HG03565 (cell line): ENCODE measurements around the gene ALG9.
A peak's percentile ranks its signal among the peaks of the same experiment; 100 is the strongest.
"Not testable (repeated sequence)": the region's sequence is repeated elsewhere in the genome, so short reads cannot be mapped to it uniquely, and the experiment has no call there.

Experiments used
- ATAC-seq: cut with Tn5 transposase; IDR thresholded peaks from one replicate; pipeline ENCODE4 v1.9.1; 2021; ENCODE audit warnings: mild to moderate bottlenecking, moderate library complexity; ENCODE audit not compliant: unreplicated experiment

ALG9 gene

DNA sequence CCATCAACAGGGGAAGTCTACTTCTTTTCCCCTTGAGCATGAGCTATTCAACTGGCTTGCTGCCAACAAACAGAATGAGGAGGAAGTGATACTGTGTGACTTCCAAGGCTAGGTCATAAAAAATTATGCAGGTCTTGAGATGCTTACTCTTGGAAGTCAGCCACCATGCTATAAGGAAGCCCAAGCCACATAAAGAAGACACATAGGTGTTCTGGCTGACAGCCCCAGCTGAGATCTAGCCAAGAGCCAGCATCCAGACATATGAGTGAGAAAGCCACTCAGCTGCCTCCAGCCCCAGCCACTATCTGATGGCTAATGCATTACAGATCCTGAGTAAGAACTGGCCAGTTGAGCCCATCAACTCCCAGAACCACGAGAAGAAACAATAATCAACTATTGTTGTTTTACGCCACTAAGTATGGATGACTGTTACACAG is 74.2 kb downstream of the ALG9 start:
- peak; percentile 41 for ATAC-seq

- no peak for ATAC-seq
Measured at GRCh38 chr11:111796696-111797095, 74.7 kb downstream of the ALG9 start.

GRCh38 chr11:111795334-111795985 is 75.9 kb downstream of the ALG9 start:
- ATAC-seq = no peak

DNA sequence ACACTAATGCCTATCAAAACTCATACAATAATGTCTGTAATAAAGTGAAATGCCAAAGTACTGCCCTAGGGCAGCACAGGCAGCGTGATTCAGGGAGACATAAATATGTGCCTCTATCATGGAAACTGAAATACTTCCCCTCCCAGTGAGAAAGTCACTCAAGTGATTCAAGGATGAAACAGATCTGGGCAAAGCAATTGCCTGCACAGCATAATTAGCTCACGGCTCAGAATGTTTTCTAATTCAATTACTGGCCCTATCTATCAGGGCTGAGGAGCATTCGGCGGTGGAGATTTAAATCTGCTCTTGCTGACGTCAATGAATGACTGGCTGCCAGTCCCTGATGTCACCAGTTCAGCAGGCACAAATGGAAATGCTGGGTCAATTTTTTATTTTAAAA is 77.5 kb downstream of the ALG9 start:
- ATAC-seq = no peak

- ATAC-seq = no peak
Measured at GRCh38 chr11:111792955-111793500, 78.4 kb downstream of the ALG9 start.

DNA sequence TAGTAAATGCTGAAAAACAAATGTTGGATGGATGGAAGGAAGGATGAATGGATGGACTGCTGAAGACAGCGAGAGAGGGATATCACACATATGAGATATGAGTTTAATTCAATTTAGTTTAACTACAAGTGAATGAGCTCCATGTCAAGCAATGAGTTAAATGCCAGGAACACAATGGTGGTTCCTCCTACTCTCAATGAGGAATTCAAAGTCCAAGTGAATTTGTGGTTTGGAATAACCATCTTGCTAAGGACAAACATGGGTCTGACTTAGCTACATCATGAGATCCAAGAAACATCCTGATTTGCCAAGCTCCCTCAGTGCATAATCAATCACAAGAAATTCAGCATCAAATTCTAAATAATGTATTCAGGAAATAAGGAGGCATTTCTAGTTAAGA is 79.1 kb downstream of the ALG9 start:
- ATAC-seq = no peak

DNA sequence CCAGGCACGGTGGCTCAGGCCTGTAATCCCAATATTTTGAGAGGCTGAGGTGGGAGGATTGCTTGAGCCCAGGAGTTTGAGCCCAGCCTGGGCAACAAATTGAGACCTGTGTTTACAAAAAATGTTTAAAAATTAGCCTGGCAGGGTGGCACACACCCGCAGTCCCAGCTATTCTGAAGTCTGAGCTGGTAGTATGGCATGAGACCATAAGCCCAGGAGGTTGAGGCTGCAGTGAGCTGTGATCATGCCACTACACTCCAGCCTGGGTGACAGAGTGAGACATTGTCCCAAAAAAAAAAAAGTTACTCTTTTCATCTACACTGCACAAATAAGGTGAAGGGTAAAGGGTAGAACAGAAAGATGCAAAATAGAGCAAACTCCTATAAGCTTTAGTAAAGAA is 82.9 kb downstream of the ALG9 start:
- ATAC-seq = no peak

GRCh38 chr11:111788051-111788450 is 83.3 kb downstream of the ALG9 start:
- ATAC-seq = no peak

DNA sequence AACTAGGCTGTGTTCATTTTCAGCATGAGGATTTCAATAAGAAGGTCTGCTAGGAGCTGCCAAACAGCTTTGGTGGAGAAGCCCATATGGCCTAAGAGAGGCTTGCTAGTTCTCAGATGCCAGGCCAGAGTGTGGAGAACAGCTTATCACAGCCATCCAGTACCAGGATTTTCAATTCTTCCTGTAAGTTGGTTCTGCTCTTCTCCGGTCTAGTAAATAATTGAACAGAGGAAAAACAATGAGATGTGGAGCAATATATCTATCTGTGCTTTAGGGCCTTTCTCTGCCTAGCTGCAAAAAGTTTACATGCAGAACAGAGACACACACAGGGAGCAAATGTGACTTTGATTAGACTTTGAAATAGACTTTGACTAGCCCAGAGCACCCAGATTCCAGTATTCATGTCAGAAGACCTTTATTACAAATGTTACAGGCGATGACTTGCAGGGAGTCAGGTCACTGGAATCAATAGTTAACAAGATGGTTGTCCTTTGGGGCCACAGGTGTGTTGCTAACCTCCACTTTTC is 85.4 kb downstream of the ALG9 start:
- no peak for ATAC-seq

DNA sequence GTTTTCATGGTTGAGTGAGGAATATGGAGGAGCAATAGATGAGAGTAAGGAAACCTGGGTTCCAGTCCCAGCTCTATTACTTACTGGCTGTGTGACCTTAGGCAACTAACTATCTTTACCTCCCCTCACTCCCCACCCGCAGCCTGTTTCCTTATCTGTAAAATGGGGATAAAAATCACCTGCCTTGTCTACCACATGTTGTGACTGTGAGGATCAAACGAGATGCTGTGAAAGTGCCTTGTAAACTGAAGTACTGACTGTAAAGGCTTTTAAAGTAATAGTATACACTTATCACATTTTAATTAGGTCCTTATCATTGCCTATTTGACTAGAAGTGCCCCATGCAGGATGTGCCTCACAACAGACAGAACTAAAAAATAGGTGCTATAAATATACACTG is 86.3 kb downstream of the ALG9 start:
- ATAC-seq = no peak

DNA sequence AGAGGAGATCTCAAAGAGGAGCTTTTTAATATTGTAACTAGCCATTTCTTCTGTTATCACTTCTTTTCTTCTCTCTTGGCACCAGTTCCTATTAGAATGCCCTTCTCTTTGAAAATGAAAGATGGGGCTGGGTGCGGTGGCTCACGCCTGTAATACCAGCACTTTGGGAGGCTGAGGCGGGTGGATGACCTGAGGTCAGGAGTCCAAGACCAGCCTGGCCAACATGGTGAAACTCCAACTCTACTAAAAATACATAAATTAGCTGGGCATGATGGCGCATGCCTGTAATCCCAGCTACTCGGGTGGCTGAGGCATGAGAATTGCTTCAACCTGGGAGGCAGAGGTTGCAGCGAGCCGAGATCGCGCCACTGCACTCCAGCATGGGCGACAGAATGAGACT is 87.1 kb downstream of the ALG9 start:
- ATAC-seq = not testable (repeated sequence)

GRCh38 chr11:111782109-111782741 is 89.2 kb downstream of the ALG9 start:
- ATAC-seq = no peak

DNA sequence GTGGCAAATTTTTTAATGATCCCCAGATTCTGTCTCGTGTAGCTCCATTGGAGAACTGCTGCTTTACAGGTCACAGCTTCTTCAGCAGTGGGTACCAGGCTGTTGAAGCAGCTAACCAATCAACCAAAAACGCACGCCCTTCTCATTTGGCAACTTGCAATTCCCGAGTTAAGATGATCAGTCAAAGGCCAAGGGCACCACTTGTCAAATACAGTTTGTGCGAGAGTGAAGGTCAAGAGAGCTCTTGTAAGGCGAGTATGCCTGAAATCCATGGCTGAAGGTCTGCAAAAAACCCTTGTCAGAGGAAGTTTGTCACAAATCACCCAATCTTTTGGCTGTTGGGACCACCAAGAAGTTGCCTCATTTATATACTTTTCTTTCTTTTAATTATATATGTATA is 92.3 kb downstream of the ALG9 start:
- ATAC-seq = no peak

DNA sequence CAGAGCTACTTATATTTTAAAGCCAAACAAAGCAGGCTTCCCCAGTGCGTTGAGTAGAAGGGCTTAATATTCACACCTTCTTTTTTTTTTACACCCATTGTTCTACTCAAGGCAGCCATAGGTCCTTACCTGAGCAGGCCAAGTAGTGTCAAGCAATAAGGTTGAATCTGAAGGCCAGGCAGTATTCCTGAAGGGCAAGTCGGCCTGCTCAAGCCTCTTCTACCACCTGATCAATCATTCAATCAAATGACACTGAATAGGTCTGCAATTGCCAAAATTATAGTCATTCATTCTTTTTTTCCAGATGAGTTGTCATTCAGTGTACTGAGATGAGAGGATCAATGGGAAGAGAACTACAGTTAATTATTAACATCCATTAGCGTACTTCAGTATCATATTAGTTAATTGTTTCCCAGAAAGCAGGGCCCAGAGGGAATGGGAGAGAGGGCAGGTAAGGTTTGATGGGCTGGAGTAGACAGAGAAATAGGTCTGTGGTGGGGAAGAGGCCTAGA is 93.3 kb downstream of the ALG9 start:
- ATAC-seq = no peak

- peak; percentile 48 for ATAC-seq
Measured at GRCh38 chr11:111777094-111778046, 94.0 kb downstream of the ALG9 start.

GRCh38 chr11:111776398-111777093 is 94.8 kb downstream of the ALG9 start:
- peak; percentile 96 for ATAC-seq

DNA sequence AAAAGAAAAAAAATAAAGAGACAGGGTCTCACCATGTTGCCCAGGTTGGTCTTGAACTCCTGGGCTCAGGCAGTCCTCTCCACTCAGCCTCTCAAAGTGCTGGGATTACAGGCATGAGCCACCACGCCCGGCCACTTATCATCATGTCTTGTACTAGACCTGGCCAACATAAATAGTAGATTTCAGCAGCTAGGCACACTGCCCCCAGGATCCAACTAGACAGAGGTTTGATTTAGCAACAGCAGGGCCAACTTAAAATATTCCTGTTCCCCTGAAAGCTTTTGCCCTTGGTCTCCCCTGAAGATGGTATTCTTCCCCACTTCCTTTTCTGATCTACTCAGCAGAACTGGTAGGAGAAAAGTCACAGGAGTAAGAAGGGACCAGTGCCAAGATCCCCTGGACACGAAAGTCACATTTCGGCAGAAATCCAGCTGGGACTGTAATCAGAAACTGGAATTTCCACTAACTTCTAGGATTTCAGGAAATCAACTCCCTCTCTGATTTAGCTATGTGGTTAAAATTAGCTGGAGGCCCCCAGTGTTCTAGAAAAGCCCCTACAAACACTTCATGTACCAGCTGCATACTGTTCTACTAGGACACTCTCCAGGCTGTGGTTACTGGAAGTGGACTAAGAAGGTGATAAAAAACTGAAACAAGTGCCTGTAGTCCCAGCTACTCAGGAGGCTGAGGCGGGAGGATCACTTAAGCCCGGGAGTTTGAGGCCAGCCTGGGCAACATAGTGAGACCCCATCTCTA is 96.2 kb downstream of the ALG9 start:
- no peak for ATAC-seq

DNA sequence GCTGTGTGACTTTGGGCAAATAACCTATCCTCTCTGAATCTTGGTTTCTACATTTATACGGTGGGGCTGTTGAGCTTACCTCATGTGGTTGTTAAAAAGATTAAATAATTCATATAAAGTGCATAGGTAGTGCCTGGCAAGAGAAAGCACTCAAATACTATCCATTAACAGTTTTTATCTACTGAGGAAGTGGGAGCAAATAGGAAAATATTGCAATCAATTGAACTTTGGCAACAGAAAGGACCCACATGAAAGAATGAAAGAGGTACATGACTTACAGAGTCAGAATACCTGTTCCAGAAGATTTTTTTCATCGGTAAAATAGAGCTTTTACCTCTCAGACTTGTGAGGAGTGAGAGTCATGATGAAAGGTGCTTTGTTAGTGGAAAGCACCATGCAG is 98.8 kb downstream of the ALG9 start:
- ATAC-seq = no peak

- not testable (repeated sequence) for ATAC-seq
Measured at GRCh38 chr11:111771205-111771604, 100.2 kb downstream of the ALG9 start.
